ENCODE results near the gene EDEM3.

DNA sequence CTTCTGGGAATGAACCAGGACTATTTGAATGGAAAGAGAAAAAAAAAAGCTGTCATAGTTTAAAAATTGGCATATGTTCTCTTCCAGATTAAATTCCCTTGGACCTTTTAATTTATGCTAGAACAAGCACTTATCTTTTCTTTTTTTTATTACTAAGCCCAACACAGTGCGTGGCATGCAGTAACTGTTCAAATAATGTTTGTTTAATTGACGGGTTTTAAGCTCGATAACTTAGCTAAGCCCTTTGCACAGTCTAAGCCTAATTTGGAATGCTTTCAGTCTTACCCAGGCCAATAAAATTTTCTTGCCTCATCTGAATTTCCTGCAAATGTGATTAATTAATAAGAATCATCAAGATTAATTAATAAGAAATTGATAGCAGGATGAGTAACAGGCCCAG is 39.3 kb upstream of the EDEM3 start:
- TF ChIP-seq, protein P1, sequence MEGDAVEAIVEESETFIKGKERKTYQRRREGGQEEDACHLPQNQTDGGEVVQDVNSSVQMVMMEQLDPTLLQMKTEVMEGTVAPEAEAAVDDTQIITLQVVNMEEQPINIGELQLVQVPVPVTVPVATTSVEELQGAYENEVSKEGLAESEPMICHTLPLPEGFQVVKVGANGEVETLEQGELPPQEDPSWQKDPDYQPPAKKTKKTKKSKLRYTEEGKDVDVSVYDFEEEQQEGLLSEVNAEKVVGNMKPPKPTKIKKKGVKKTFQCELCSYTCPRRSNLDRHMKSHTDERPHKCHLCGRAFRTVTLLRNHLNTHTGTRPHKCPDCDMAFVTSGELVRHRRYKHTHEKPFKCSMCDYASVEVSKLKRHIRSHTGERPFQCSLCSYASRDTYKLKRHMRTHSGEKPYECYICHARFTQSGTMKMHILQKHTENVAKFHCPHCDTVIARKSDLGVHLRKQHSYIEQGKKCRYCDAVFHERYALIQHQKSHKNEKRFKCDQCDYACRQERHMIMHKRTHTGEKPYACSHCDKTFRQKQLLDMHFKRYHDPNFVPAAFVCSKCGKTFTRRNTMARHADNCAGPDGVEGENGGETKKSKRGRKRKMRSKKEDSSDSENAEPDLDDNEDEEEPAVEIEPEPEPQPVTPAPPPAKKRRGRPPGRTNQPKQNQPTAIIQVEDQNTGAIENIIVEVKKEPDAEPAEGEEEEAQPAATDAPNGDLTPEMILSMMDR (IDR thresholded peaks at IDR 0.05): no peak
- TF ChIP-seq POLR2A (IDR thresholded peaks at IDR 0.05): no peak
